HG03521 (cell line): Measurements from ENCODE around the gene FRZB.
"Not testable (repeated sequence)": the region's sequence is repeated elsewhere in the genome, so short reads cannot be mapped to it uniquely, and the experiment has no call there.

Experiments
- ATAC-seq: cut with Tn5 transposase; IDR thresholded peaks from one replicate; pipeline ENCODE4 v1.9.1; 2021; ENCODE audit warnings: mild to moderate bottlenecking, moderate library complexity; ENCODE audit not compliant: unreplicated experiment

FRZB gene, protein sequence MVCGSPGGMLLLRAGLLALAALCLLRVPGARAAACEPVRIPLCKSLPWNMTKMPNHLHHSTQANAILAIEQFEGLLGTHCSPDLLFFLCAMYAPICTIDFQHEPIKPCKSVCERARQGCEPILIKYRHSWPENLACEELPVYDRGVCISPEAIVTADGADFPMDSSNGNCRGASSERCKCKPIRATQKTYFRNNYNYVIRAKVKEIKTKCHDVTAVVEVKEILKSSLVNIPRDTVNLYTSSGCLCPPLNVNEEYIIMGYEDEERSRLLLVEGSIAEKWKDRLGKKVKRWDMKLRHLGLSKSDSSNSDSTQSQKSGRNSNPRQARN

DNA sequence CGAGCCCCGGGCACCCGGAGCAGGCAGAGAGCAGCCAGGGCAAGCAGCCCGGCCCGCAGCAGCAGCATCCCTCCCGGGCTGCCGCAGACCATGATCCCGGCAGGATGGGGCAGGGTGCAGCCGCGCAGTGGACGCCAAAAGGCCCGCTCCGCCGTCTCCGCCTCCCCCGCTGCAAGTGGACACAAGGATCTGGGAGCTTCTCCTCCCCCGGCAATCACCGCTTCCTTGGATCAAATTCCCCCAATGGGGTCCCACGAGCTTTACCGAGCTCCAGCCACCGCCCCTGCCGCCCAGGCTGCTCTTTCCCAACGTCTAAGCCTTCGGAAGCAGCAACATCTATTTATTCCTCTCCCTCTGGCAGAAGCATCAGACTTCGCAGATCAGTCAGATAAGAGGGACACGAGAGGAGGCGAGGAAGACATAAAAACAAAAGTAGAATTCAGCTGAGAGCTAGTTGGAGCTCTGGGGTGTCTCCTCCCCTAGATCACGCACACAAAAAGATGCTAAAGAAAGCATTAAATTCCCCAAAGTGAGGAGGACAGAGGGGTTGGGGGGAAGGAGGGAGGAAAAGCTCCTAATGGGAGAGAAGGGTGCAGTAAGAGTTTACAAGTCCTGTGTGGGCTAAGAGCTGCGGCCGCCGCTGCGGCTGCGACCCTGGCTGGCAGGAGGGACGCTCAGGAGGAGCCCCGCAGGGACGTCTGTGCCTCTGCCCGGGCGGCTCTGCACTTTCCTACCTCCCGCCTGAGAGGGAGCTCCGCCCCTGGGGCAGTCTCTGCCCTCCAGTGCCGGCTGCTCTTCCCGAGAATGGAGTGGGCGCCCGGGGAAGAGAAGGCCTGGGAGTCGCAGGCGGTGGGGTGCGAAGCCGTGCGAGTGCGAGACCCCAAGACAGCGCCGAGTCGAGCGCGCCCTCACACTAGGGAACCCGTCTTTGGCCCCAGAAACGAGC is at the start of gene FRZB:
Gene FRZB, minus strand, starts transcription at position 177 of the 946 bp plus-strand sequence. Its CDS starts 85 bp downstream, at position 92.
- ATAC-seq: no peak

DNA sequence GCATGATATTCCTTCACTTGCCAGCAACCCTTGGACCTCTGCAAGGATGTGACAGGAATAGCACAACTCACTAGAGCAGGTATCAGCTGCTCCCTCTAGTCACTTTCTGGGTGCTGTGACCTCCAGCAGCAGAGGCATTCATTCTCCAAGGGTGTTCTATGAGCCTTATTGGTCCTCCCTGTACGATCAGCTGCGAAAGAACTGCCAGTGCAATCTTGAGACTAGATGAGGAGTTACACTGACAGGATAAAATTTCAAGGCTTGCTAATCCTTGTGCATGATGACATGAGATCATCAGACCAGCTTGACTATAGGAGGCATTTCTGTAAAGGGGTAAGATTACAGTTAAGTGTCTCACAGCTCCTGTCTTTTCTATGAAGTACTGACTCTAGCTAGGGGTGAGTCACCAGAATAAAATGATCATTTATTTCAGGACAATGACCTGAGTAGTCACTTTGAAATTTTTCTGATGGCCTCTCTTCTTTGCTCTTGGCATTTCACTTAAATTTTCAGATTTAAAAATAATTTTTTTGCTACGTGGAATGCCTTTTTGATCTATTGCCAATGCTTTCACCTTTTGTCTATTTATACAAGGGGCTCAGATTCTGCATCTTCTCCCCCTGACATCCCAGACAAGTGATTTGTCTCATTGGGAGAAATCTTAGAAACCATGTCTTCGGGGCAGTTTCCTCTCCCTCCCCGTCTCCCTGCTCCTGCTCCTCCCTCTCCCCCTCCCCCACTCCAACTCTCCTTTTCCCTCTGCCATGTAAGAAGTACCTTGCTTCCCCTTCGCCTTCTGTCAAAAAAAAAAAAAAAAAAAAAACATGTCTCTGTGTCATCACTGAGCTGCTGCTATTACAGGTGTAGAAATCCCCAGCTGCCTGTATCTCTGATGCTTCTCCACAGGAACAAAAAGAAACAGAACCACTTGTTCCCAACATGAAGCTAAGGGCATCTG is 49.2 kb upstream of the FRZB start:
- ATAC-seq: no peak

DNA sequence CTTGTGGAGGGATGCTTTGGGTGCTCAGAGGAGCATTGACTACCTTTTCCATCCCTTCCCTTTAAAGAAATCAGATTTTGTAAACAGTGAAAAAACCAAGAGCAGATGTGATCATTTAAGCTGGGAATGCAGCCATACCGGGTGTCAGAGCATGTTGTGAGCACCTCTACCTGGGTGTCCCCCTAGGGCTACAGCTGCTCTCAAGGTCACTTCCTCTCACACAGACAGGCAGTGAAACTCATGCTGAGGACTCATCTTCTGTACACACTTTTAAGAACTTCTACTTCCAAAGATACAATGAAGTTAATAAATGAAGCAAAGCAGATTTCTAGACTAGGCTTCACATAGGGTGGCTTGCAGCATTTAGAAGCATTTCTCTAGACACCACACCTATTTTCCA is 48.4 kb upstream of the FRZB start:
- no peak for ATAC-seq

DNA sequence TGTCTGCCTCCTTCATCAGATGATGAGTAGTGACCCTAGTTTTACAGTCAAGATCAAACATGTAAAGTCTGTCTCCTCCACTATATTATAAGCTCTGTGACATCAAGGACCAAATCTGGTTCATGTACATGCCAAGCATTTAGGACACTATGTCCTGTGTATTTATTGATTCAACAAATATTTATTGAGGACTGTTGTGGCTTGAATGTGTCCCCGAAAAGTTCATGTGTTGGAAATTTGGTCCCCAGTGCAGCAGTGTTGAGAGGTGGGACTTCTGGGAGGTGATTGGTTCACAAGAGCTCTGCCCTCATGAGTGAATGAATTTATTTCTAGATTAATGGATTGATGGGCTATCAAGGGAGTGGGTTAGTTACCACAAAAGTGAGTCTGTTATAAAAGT is 46.6 kb upstream of the FRZB start:
- ATAC-seq: no peak

DNA sequence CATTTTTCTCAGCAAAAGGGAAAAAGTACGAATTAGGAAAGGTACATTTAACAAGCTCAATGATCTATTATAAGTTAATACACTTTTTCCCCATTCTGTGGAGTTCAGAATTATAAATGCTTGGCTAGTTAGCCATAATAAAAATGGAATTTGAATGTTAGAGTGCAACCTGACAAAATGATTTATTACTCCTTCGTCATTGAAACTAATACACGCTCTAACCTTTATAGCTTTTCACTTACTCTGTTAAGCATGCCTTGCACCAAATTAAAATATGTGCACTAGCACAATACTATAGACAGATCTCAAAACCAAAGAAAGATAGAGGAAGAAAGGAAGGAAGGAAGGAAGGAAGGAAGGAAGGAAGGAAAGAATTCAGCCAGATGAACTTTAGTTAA is 46.1 kb upstream of the FRZB start:
- ATAC-seq: no peak

DNA sequence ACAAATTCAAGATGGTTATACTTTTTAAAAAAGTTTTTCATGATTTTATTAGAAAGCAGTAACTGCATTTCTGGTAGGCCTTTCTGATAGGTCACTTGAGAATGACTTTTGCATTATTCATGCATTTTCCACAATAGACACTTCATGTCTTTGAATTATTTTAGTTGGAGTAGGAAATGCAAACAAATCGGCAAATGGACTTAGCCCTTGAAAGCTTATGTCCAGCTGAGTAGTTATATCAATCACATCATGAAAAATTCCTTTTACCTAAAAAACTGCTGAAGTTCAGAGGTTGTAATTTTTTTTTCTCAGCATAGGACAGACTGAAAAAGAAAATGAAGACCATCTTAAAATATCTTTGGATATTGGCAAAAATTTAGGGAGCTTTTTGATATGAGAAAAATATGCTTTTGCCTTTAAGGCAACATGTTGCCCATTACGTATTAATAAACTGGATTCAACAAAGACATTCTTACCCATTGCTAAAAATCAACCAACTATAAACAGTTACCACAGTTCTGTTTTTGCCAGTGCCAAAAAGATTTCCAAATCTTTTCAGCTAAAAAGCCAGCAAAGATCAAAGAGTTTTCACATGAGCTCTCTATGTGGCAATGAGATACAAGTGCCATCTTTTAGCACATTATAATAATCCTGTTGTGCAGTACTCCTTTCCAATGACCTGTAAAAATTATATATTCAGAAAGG is 45.5 kb upstream of the FRZB start:
- no peak for ATAC-seq

DNA sequence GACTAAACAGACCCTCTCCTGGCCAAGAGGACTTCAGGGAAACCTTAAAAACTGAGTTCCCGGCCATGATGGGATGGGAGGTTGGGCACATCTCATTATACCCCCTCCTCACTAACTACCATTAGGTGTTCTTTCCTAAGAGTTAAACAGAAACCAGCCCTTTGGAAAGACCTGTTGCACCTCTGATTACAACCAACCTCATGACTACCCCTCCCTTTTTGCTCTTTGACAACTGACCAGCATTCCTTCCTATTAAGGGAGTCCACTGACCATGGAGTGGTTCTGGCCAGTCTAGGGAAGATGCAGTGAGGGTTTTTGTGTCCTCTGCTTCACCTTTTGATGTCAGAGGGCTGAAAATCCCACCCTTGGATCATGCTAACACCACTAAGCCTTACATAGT is 44.5 kb upstream of the FRZB start:
- ATAC-seq: no peak

DNA sequence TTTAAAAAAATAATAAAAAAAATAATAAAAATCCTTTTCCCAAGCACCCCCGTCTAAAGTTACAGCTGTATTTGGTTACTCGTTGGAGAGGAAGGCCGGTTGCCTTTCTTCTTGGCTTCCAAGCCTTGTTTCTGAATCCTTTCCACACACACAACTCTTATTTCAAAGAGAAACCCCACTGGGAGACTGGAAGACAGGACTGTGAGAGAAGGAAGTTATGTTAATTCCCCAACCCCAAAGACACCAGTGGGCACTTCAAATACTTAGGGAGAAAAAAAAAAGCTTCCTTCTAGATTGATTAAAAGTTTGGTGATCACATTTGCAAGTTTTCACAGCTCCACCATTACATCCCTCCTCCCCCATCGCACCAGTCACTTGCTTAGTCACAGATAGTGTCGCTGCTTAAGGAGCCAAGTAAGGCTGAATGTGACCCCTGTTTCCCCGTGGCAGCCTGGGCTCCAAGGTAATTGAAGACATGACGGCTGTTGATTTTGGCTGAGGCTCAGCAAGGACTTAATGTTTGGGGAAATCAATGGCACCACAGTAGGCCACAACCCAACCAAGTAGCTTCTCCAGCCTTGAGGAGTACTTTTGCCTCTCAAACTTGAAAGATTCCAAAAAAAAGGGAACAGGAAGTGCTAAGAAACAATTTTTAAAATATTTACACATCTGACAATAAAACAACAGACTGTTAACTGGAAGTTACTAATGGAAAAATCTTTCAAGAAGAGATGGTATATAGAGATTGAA is 40.8 kb upstream of the FRZB start:
- no peak for ATAC-seq

DNA sequence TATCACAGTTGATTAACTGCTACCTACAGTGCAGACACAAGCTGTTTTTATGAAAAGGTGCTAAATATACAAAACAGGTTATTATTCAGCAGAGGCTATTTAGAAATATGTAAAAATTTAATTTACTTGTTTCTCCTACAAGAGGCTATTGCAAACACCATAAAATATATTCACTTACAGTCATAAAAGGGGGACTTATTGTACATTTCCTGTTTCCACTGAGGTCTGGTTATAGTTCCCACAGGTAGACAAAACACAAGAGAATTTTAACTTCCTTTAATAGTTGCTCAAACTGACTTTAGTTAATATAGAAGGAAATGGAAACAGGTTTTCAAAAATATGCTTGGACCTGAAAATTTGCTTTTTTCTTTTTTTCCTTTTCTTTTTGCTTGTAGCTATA is 40.0 kb upstream of the FRZB start:
- no peak for ATAC-seq

DNA sequence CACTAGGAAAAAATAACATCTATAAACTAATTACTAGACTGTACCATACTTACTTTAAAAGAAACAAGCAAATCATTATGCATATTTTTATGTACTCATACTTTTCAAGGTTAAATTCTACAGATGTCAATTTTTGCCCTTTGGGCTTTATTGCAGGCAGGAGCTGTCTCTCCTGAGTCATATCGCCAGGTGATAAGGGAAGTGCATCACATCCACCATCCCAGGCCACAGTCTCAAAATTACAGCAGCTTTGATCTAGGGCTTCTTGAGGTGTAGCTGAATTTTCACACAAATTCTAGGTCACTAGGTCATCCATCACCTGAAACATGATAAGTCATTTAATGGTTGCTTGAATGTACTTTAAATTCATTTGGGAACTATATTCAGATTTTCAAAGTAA is 38.4 kb upstream of the FRZB start:
- ATAC-seq: no peak

DNA sequence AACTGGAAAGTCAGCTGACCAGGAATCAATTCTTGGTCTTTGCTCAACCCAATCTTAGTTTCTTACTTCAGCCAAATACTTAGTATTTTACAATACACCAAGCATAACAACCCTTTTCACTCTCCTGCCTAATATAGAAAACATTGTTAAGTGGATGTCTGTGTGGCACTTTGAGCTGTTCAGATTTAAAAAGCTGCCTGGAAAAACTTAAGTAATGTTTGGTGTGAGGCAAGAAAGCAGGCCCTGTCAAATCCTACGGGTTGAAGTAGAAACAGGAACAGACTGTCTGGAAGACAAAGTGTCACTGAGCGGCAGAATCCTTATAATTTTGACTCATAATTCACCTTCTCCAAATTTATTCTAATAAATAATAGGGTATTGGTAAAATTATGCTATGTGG is 37.1 kb upstream of the FRZB start:
- ATAC-seq: no peak

DNA sequence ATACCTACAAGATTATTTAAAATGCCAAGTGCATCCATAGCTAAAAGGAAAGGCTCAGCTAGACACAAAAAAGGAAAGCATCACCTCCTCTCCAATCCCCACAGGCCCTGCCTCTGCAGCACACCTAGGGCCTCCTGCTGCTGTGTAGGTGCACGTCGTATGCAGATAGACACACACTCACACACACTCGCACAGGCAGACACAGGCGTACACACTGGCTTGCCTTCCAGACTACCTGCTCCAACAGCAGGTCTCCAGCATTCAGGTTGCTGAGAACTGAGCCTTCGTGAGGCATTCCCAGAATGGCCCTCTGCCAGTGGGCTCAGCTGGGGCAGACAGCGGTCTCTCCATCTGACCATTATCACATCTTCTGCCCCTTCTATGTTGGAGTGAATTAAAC is 35.3 kb upstream of the FRZB start:
- no peak for ATAC-seq

DNA sequence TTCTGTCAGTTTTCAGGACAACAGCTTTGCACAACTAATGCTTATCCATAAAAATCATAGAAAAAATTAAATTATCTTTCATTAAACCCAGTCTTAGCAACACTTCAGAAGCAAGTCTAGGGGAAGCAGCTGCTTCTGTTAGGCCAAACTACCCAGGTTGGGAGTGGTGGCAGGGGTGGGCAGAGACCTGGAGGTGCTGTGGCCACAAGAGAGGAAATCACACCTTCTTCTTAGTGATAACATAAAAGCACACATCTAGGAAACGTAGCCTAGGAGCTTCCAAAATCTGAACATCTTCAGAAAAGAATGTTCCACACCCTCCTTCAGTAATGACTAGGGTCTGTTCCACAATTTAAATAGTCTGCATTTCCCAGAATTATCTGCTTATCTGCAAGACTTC is 32.3 kb upstream of the FRZB start:
- no peak for ATAC-seq

DNA sequence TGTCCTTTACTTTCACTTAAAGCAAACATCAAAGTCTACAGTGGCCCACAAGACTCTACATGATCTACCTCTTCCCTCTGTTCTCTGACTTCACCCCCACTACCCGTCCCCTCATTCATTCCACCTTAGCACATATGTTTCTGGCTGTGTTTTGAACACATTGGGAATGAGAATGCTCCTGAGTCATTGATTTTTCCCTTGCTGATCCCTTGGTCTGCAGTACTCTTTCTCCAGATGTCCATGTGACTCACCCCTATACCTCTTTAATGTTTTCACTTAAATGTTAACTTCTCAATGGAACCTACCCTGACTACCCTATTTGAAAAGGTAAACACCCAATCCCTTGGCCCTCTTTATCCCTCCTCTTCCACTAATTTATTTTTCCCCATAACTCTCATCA is 30.7 kb upstream of the FRZB start:
- no peak for ATAC-seq

DNA sequence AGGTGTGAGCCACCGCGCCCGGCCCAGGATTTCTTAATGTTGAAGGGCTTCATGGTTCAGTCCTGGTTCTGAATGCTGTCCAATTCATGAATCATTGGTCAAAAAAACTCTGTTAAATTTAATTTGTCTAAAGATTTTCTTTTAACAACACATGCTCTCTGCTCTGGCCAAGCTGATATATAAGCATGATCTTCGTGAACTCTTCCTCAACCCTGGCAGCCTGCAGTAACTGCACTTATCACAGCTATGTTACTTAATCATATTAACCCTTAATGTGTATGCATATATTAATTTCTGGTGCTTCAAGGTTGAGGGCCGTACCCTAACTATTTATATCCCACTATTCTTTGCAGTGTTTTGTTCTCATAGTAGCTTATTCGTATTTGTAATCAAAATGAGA is 29.4 kb upstream of the FRZB start:
- ATAC-seq: no peak

DNA sequence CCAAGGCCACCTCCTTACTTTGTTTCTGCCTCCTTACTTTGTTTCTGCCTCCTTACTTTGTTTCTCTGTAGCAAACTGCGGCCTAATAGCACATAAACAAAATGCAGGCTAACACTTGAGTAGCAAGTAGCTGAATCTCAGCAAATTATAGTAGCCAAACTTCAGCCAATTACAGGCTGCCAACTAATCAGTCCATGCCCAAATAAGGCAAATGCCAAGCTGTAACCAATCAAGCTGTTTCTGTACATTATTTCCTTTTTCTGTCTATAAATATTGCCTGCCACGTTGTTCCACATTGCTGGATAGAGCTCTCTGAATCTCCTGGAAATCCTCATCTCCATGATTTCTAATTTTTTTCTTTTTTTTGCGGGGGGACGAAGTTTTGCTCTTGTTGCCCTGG is 28.7 kb upstream of the FRZB start:
- ATAC-seq: no peak

DNA sequence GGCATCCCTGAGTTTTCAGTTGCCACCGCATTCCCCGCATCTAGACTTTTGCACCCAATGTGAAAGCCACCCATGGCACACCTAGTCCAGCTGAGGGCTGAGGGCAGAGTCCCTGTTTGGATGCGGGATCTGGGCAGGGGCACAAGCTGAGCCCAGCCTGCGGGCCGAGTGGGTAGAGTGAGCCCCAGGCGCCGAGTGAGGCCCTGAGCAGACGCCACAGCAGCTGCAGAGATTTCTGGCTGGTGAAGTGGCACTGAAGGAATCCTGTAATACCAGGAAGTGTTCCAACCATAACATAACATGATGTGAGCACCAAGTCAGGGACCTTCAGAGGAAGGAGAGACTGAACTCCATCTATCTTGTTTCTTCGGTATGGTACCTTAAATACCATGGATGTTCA is 27.7 kb upstream of the FRZB start:
- no peak for ATAC-seq

DNA sequence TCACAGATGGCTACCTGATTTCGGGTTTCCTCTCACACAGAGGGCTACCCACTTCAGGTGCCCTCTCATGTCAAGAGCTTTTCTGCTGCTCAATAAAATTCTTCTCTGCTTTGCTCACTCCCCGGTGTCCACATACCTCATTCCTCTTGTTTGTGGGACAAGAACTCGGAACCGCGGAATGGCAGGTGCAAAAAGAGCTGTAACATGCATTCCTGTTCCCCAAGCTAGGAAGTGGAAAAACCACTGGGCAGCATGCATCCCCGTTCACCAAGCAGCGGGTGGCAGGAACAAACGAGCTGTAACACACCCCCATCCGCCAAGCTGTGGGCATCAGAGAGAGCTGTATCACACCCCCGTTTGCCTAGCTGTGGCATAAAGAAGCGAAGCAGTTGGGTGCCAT is 27.2 kb upstream of the FRZB start:
- ATAC-seq: no peak

DNA sequence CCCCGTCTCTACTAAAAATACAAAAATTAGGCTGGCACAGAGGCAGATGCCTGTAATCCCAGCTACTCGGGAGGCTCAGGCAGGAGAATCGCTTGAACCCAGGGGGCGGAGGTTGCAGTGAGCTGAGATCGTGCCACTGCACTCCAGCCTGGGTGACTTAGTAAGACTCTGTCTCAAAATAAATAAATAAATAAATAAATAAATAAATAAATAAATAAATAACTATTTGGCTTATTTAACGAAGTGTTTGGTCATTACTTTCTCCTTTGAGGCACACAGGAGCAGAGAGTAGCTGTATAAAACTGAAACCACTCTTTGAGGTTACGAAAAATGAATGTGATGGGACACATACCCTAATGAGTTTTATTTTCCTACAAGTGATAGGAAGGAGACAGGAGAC is 26.6 kb upstream of the FRZB start:
- not testable (repeated sequence) for ATAC-seq

DNA sequence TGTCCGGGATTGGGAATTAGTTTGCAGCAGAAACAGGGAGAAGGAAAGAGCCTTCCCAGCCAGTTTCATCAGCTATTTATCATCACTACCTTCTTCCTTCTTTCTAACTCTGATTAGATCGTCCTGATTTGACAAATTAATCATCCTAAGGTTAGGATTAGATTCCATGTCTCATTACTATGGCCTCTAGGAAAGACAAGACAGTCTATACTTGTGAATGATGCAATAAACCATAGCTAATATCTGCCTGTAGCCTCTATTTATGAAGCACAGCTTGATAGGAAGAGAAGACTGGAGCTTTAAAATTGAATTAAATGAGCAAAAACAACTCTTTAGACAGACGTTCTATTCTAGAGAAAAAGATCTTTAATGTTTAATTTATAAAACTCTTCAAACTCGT is 25.2 kb upstream of the FRZB start:
- no peak for ATAC-seq
